Neutrophil (primary cell): ENCODE results near the gene LIM2.
A peak's percentile ranks its signal among the peaks of the same experiment; 100 is the strongest.

Experiments used
- H3K27ac ChIP-seq: fragments of 200-600 bp; sonication (generic); 2 replicates; pipeline ENCODE4 v1.5.1; 2016; ENCODE audit warnings: mild to moderate bottlenecking, moderate library complexity
- H3K27me3 ChIP-seq: fragments of 200-600 bp; sonication (generic); 2 replicates; pipeline ENCODE4 v1.6.0; 2016; ENCODE audit warnings: mild to moderate bottlenecking
- H3K36me3 ChIP-seq: fragments of 200-600 bp; sonication (generic); 2 replicates; pipeline ENCODE4 v1.5.1; 2017
- H3K4me1 ChIP-seq, 2 experiments: fragments of 200-600 bp in 1 of 2; sonication (generic) in 1 of 2; 1 replicate in 1 of 2; 2 replicates in 1 of 2; pipeline versions ENCODE4 v1.5.1 to v1.6.1; 2013 to 2016; ENCODE audit warnings: low read depth in 1 of 2, low read length in 1 of 2, mild to moderate bottlenecking in 1 of 2, moderate library complexity in 1 of 2; ENCODE audit not compliant: control insufficient read depth in 1 of 2, insufficient read depth in 1 of 2
- H3K4me3 ChIP-seq, 2 experiments: fragments of 200-600 bp in 1 of 2; sonication (generic) in 1 of 2; 1 replicate in 1 of 2; 2 replicates in 1 of 2; pipeline ENCODE4 v1.5.1; 2013 to 2016; ENCODE audit warnings: low read depth in 1 of 2, low read length in 1 of 2, mild to moderate bottlenecking in 1 of 2, moderate library complexity in 1 of 2
- H3K9me3 ChIP-seq: fragments of 200-600 bp; sonication (generic); 2 replicates; pipeline ENCODE4 v1.5.1; 2016
- CTCF ChIP-seq: fragments of 200-600 bp; sonication (generic); IDR thresholded peaks from 2 replicates; pipeline ENCODE4 v1.5.1; 2016; ENCODE audit warnings: antibody characterized with exemption

The LIM2 gene

DNA sequence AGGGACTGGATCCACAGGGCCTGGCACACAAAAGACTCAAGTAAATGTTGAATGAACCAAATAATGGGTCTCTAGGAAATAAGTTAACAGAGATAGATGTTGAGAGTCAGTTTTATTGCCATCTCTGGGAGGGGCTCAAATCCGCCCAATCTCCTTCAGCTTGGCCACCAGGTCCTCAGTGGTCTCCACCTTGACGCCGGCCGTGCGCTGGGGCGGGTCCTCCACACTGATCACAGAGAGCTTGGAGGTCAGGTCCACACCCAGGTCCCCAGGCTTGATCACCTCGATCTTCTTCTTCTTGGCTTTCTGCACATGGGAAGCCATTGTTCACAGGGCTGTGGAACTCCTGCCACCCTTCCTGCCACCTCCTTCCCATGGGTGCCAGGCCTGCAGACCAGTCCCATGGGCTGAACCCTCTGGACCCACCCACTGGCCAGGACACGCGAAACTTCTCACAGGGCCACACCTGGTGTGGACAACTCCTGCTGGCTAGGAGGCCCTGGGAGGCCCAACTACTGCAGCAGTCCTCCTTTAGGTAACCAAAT lies 42.6 kb downstream of the LIM2 start:
- peaks cover 26% of the 10 kb centered on the region for H3K27me3 ChIP-seq
- no peaks in the 10 kb centered on the region for H3K9me3 ChIP-seq
- H3K36me3 ChIP-seq: peaks cover 53% of the 10 kb centered on the region
- peaks cover 3 to 5% of the 10 kb centered on the region in 2 experiments for H3K4me1 ChIP-seq
- H3K27ac ChIP-seq: no peak overlapping the region
- no peak for TF ChIP-seq CTCF
- H3K4me3 ChIP-seq: no peak overlapping the region

DNA sequence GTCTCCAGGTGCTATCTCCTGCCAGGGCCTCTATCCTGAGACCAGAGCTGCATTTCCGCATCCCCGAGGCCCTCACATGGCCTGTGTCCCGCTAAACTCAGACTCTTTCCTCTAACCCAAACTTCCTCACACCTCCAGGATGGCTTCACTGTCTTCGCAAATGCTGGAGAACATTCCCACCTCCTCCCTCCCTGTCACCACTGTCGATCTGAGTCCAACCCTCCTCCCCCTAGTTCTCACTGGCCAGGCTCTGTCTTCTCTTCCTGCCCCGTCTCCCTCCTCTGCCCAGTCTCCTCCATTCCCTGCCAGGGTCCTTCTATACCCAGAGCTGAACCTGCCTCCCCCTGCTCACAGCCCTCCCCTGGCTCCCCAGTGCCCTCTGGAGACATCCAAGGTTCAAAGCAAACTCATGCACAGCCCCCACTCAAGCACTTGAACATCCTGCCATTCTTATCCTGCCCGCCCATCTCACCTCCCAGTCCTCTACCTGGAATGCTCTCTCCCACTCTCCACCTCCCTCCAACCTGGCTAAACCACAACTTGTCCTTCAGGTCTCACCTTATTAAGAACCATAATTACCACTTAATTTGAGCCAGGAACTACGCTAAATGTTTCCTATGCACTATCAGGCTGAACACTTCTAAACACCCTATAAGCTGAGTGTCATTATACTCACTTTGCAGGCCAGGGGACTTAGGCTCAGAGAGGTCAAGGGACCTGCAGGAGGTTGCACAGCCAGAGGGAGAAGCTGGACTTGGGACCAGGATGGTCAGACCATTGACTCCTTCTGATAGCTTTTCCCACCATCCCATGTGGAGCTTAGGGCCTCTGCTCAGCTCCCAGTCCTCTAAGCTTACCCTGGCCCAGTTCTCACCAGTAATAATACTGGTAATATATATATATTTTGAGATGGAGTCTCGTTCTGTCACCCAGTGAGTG lies 44.9 kb downstream of the LIM2 start:
- TF ChIP-seq CTCF: no peak
- H3K27me3 ChIP-seq: peaks cover 36% of the 10 kb centered on the region
- no peak overlapping the region for H3K4me3 ChIP-seq
- no peaks in the 10 kb centered on the region for H3K9me3 ChIP-seq
- H3K36me3 ChIP-seq: peaks cover 37% of the 10 kb centered on the region
- H3K27ac ChIP-seq: no peak overlapping the region
- peaks cover 18 to 23% of the 10 kb centered on the region in 2 experiments for H3K4me1 ChIP-seq

DNA sequence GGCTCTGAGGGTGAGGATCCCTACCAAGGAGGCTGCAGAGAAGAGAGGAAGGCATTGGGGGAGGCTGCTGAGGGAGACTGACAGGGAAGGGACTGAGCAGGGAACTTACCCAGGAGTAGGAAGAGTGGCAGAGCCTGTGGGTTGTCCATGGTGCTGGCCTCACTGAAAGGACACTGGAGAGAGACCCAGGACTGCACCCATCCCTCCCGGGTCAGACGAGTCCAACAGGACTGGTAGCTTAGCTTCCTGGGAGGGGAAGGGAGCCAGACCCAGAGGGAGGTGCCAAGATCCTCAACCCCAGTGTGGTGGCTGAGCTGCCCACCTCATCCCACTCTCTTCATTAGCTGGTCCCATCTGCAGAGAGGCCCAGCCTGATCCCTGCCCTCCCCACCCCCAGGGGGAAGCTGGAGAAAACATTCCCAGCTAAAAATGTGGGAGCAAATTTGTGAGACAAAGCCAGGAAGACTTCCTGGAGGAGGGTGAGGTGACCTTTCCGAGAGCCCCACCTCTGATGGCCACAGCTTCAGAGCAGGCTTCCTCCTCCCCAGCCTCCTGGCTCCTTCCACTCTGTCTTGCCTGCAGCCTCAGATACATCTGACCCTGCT lies 45.7 kb downstream of the LIM2 start, which contains the start of gene VSIG10L:
Gene VSIG10L, minus strand, starts transcription at position 164 of the 605 bp plus-strand sequence. Its CDS starts 15 bp downstream, at position 149.
- Histone ChIP-seq H3K27me3 (peaks cover 36% of the 10 kb centered on the region), H3K27ac (no peak within 1 kb of the TSS)

GRCh38 chr19:51341066-51341465 lies 46.7 kb downstream of the LIM2 start:
- no peak overlapping the region for H3K27ac ChIP-seq
- no peaks in the 10 kb centered on the region for H3K9me3 ChIP-seq
- H3K27me3 ChIP-seq: peaks cover 36% of the 10 kb centered on the region
- H3K36me3 ChIP-seq: peaks cover 18% of the 10 kb centered on the region
- no peak for TF ChIP-seq CTCF
- no peak overlapping the region for H3K4me3 ChIP-seq
- H3K4me1 ChIP-seq: peaks cover 18 to 23% of the 10 kb centered on the region in 2 experiments

More for the DNA sequence above, 45.7 kb downstream of the LIM2 start, which contains the start of gene VSIG10L:
- peaks cover 18 to 23% of the 10 kb centered on the region in 2 experiments for H3K4me1 ChIP-seq
- H3K36me3 ChIP-seq: peaks cover 29% of the 10 kb centered on the region
- H3K9me3 ChIP-seq: no peaks in the 10 kb centered on the region
- no peak for TF ChIP-seq CTCF
- no peak within 1 kb of the TSS for H3K4me3 ChIP-seq

DNA sequence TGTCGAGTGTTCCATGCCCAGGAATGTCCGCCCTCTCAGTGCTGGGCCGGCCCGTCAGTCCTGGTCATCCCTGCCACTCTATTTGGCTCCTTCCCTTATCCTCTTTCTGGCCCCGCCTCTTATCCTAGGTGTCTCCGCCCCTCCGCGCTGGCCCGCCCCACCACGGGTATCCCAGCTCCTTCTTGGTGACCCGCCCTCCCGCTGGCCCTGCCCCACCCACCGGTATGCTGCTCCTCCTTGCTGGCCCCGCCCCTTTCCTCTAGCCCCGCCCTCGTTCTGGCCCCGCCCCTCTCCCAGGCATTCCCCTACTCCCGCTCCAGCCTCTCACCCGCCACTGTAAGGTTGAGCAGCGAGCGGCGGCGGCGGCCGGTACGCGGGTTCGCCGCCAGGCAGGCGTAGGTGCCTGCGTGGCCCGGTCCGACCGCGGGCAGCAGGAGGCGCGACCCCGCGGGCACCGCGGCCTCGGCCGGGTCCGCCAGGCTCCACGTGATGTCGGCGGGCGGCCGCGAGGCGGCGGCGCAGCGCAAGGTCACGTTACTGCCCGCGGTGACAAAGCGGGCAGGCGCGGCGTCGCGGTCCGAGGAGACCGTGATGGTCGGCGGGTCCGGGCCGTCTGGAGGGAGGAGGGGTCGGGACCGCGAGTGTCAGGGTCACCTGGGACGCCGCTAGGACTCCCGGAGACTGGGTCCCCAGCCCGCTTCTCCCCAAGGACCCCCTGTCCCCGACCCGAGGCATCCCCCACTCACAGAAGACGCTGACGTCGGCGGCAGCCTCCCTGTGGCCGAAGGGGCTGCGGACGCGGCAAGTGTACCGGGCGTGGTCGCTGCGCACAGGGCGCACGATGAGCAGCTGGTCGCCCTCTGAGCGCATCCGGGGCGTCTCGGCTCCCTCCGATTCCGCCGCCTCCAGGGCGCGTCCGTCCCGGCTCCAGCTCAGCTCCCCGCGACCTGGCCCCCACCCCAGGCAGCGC lies 47.8 kb downstream of the LIM2 start:
- Histone ChIP-seq H3K4me3 (peak overlapping the region; percentile 69 to 73), H3K4me1 (peaks cover 18 to 23% of the 10 kb centered on the region in 2 experiments), H3K27ac (peak overlapping the region; percentile 72), H3K9me3 (no peaks in the 10 kb centered on the region), H3K27me3 (peaks cover 36% of the 10 kb centered on the region), H3K36me3 (peaks cover 7% of the 10 kb centered on the region)
- TF ChIP-seq CTCF: peak; percentile 77
